ENCODE measurements around the gene APPL2. TPM values are rescaled to one million over a fixed set of nuclear protein-coding genes. Genes with fewer than 3 reads are reported as not detected.

APPL2 gene
- total RNA-seq, 1 experiment from 2014 or later, result 26.7 TPM

DNA sequence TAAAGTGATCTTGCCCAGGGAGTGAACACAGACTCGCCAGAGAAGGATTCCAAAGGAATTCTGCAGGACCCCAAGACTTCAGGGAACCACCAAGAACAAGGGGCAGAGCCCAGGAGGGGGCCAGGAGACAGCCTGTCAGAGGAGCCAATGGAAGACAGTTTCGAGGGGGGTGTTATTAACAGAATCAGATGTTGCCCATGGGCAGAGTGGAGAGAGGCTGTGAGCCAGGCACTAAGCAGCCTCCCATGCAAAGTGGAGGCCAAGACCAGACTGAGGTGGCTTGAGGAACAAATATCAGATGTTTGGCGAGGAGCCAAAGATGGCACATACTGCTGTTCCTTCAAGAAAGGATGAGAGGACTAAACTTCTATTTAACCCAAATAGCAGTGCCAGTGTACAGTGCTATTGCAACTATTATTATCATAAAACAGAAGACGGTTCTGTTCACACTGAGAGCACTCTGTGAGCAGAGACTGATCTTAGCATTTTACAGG lies 12.6 kb downstream of the APPL2 start:
- CTCF ChIA-PET, result no interaction called here
- H3K27ac ChIP-seq (ENCODE audit: low read depth, low read length, poor library complexity, severe bottlenecking), result no peak overlapping the region
- H3K27me3 ChIP-seq (replicated peaks; ENCODE audit: insufficient read depth, low read depth, low read length, poor library complexity), result no peaks in the 10 kb centered on the region
- no peak overlapping the region for H3K4me3 ChIP-seq (ENCODE audit: low read depth, low read length, poor library complexity, severe bottlenecking)
- peaks cover 13% of the 10 kb centered on the region for H3K4me1 ChIP-seq (ENCODE audit: insufficient read depth, low read length, poor library complexity, severe bottlenecking)
- TF ChIP-seq, protein P1, sequence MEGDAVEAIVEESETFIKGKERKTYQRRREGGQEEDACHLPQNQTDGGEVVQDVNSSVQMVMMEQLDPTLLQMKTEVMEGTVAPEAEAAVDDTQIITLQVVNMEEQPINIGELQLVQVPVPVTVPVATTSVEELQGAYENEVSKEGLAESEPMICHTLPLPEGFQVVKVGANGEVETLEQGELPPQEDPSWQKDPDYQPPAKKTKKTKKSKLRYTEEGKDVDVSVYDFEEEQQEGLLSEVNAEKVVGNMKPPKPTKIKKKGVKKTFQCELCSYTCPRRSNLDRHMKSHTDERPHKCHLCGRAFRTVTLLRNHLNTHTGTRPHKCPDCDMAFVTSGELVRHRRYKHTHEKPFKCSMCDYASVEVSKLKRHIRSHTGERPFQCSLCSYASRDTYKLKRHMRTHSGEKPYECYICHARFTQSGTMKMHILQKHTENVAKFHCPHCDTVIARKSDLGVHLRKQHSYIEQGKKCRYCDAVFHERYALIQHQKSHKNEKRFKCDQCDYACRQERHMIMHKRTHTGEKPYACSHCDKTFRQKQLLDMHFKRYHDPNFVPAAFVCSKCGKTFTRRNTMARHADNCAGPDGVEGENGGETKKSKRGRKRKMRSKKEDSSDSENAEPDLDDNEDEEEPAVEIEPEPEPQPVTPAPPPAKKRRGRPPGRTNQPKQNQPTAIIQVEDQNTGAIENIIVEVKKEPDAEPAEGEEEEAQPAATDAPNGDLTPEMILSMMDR (conservative IDR thresholded peaks at IDR 0.05; ENCODE audit: low read depth, low read length), result no peak
- TF ChIP-seq EZH2 (IDR thresholded peaks at IDR 0.05; ENCODE audit: borderline replicate concordance, low read depth, low read length, poor library complexity, severe bottlenecking), result no peak
- peaks cover 11% of the 10 kb centered on the region for H3K36me3 ChIP-seq (ENCODE audit: insufficient read depth, low read length, poor library complexity, severe bottlenecking)
- DNase-seq (ENCODE audit: low spot score), result peak; percentile 11
- H3K9me3 ChIP-seq (ENCODE audit: low read depth, low read length, poor library complexity, severe bottlenecking), result no peaks in the 10 kb centered on the region
- intact Hi-C loops (cut with micrococcal nuclease; ENCODE audit: unreplicated experiment), result no loop called here
- no TSS peak for BruUV-seq (replicated peaks)
- POLR2A ChIA-PET (ENCODE audit: low non-redundant PET), result no interaction called here

- Histone ChIP-seq H3K4me1 (ENCODE audit: insufficient read depth, low read length, poor library complexity, severe bottlenecking) (peaks cover 13% of the 10 kb centered on the region), H3K4me3 (ENCODE audit: low read depth, low read length, poor library complexity, severe bottlenecking) (no peak overlapping the region), H3K9me3 (ENCODE audit: low read depth, low read length, poor library complexity, severe bottlenecking) (no peaks in the 10 kb centered on the region), H3K36me3 (ENCODE audit: insufficient read depth, low read length, poor library complexity, severe bottlenecking) (peaks cover 5% of the 10 kb centered on the region), H3K27ac (ENCODE audit: low read depth, low read length, poor library complexity, severe bottlenecking) (no peak overlapping the region), H3K27me3 (replicated peaks; ENCODE audit: insufficient read depth, low read depth, low read length, poor library complexity) (no peaks in the 10 kb centered on the region)
- BruUV-seq (replicated peaks), result no TSS peak
- POLR2A ChIA-PET (ENCODE audit: low non-redundant PET), result no interaction called here
- TF ChIP-seq, protein P1 (conservative IDR thresholded peaks at IDR 0.05; ENCODE audit: low read depth, low read length), result no peak
- no peak for TF ChIP-seq EZH2 (IDR thresholded peaks at IDR 0.05; ENCODE audit: borderline replicate concordance, low read depth, low read length, poor library complexity, severe bottlenecking)
- intact Hi-C loops (cut with micrococcal nuclease; ENCODE audit: unreplicated experiment), result no loop called here
- DNase-seq (ENCODE audit: low spot score), result no peak
- CTCF ChIA-PET, result no interaction called here
Observed at GRCh38 chr12:105222726-105223351, 13.1 kb downstream of the APPL2 start.

GRCh38 chr12:105222284-105222655 lies 13.7 kb downstream of the APPL2 start:
- peaks cover 13% of the 10 kb centered on the region for H3K4me1 ChIP-seq (ENCODE audit: insufficient read depth, low read length, poor library complexity, severe bottlenecking)
- ChIA-PET CTCF (no interaction called here), POLR2A (ENCODE audit: low non-redundant PET) (no interaction called here)
- H3K36me3 ChIP-seq (ENCODE audit: insufficient read depth, low read length, poor library complexity, severe bottlenecking), result peaks cover 3% of the 10 kb centered on the region
- BruUV-seq (replicated peaks), result no TSS peak
- H3K9me3 ChIP-seq (ENCODE audit: low read depth, low read length, poor library complexity, severe bottlenecking), result no peaks in the 10 kb centered on the region
- intact Hi-C loops (cut with micrococcal nuclease; ENCODE audit: unreplicated experiment), result no loop called here
- no peak overlapping the region for H3K4me3 ChIP-seq (ENCODE audit: low read depth, low read length, poor library complexity, severe bottlenecking)
- TF ChIP-seq, protein P1 (conservative IDR thresholded peaks at IDR 0.05; ENCODE audit: low read depth, low read length), result no peak
- no peak for TF ChIP-seq EZH2 (IDR thresholded peaks at IDR 0.05; ENCODE audit: borderline replicate concordance, low read depth, low read length, poor library complexity, severe bottlenecking)
- no peak overlapping the region for H3K27ac ChIP-seq (ENCODE audit: low read depth, low read length, poor library complexity, severe bottlenecking)
- H3K27me3 ChIP-seq (replicated peaks; ENCODE audit: insufficient read depth, low read depth, low read length, poor library complexity), result no peaks in the 10 kb centered on the region
- DNase-seq (ENCODE audit: low spot score), result no peak

Measured in A673 (cell line).